ENCODE data around the gene OR8B4. TPM values are rescaled to one million over a fixed set of nuclear protein-coding genes. Genes with fewer than 3 reads are reported as not detected.
"Not testable (repeated sequence)": the region's sequence is repeated elsewhere in the genome, so short reads cannot be mapped to it uniquely, and the experiment has no call there.

The OR8B4 gene
- total and polyA plus RNA-seq, 9 donors: not detected

DNA sequence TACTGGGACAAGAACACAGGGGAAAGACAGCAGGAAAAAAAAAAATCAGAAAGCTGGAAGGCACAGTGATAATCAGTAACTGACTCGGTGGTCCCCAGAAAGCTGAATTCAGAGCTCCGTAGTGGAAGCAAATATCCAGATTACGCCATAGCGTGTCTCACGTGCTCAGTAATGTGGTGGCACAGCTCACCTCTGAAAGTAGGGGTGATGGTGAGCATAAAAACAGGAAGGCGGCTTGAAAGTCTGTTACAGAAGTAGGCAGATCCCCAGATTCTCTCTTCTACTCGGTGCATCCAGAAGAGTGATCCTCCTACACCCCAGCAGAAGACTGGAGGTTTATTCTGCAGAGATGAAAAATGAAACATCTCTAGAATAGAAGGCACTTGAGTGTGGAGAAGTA, 14.8 kb downstream of the OR8B4 start:
- 72 to 83% (median 77%) methylated on average over 7 of the region's 7 CpGs for WGBS, 3 donors
- intact Hi-C loops (cut with DNase I): no loop called here
- H3K9me3 ChIP-seq: no peaks in the 10 kb centered on the region
- no peak overlapping the region for H3K27ac ChIP-seq
- TF ChIP-seq EP300 (IDR thresholded peaks at IDR 0.05) (no peak), POLR2A (IDR thresholded peaks at IDR 0.05) (no peak)
- TF ChIP-seq, protein P1, sequence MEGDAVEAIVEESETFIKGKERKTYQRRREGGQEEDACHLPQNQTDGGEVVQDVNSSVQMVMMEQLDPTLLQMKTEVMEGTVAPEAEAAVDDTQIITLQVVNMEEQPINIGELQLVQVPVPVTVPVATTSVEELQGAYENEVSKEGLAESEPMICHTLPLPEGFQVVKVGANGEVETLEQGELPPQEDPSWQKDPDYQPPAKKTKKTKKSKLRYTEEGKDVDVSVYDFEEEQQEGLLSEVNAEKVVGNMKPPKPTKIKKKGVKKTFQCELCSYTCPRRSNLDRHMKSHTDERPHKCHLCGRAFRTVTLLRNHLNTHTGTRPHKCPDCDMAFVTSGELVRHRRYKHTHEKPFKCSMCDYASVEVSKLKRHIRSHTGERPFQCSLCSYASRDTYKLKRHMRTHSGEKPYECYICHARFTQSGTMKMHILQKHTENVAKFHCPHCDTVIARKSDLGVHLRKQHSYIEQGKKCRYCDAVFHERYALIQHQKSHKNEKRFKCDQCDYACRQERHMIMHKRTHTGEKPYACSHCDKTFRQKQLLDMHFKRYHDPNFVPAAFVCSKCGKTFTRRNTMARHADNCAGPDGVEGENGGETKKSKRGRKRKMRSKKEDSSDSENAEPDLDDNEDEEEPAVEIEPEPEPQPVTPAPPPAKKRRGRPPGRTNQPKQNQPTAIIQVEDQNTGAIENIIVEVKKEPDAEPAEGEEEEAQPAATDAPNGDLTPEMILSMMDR (IDR thresholded peaks at IDR 0.05): no peak
- H3K27me3 ChIP-seq: no peaks in the 10 kb centered on the region
- H3K4me3 ChIP-seq: no peak overlapping the region
- no peaks in the 10 kb centered on the region for H3K4me1 ChIP-seq (ENCODE audit: insufficient read depth)
- no peak for DNase-seq
- no peaks in the 10 kb centered on the region for H3K36me3 ChIP-seq

DNA sequence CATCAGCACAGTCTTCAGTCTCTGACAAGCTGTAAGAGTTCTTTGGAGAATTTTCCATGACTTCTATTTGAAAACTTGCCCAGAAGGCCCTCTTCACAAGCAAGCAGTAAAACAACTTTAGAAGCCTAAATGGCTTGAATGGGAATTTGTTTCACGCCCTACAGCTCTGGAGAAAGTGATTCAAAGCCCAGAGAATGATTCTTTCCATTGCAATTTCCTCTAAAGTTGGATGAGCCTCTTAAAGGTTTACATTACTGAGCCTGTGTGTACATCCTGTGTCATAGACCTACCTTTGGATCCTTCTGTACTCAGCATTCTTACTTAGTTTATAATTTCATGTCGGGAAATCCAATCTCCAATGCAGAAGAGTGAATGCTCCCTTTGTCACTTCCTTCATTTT, 19.1 kb downstream of the OR8B4 start:
- no peak for DNase-seq
- Histone ChIP-seq H3K27ac (no peak overlapping the region), H3K4me1 (ENCODE audit: insufficient read depth) (no peaks in the 10 kb centered on the region), H3K9me3 (no peaks in the 10 kb centered on the region), H3K4me3 (no peak overlapping the region), H3K27me3 (no peaks in the 10 kb centered on the region), H3K36me3 (no peaks in the 10 kb centered on the region)
- 56 to 73% (median 72%) methylated on average over 2 of the region's 2 CpGs for WGBS, 3 donors
- intact Hi-C loops (cut with DNase I): no loop called here
- no peak for TF ChIP-seq POLR2A (IDR thresholded peaks at IDR 0.05)
- no peak for TF ChIP-seq EP300 (IDR thresholded peaks at IDR 0.05)
- TF ChIP-seq, protein P1 (IDR thresholded peaks at IDR 0.05): no peak

DNA sequence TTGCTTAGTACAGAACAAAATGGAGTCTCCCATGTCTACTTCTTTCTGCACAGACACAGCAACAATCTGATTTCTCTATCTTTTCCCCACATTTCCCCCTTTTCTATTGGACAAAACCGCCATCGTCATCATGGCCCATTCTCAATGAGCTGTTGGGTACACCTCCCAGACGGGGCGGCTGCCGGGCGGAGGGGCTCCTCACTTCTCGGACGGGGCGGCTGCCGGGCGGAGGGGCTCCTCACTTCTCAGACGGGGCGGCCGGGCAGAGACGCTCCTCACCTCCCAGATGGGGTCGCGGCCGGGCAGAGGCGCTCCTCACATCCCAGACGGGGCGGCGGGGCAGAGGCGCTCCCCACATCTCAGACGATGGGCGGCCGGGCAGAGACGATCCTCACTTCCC, 21.5 kb downstream of the OR8B4 start:
- H3K27me3 ChIP-seq; intact Hi-C loops (cut with DNase I); H3K36me3 ChIP-seq; H3K4me3 ChIP-seq; DNase-seq; H3K9me3 ChIP-seq; H3K4me1 ChIP-seq (ENCODE audit: insufficient read depth); H3K27ac ChIP-seq: not testable (repeated sequence)
- WGBS, 3 donors: 88 to 94% (median 90%) methylated on average over 22 to 27 of the region's 27 CpGs

DNA sequence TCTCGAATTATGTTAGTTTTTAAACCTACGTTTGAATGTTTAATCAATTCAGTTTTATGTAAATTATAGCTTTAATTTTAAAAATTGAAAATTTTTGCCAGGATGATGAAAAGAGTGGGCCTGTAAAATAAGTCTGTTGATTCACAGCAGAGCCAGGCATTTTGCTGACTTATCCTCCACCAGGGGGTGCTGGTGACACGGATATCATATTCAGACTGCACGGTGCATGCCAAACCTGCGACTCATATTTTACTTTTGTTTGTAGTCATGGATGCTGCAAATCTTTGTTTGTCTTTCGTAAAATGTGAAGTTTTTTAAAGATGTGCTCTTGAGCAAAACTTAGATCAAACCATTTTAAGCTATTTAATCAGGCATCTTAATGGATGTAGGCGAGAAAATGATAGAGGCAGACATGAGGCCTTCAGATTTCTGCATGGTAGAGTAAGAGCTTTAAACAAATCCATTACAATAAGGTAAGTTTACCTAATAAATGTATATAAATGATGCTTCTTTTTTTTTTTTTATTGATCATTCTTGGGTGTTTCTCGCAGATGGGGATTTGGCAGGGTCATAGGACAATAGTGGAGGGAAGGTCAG, 22.2 kb downstream of the OR8B4 start:
- intact Hi-C loops (cut with DNase I): no loop called here
- 47 to 53% (median 52%) methylated on average over 8 of the region's 8 CpGs for WGBS, 3 donors
- Histone ChIP-seq H3K36me3 (no peaks in the 10 kb centered on the region), H3K27me3 (no peaks in the 10 kb centered on the region), H3K4me1 (ENCODE audit: insufficient read depth) (no peaks in the 10 kb centered on the region), H3K27ac (no peak overlapping the region), H3K9me3 (no peaks in the 10 kb centered on the region), H3K4me3 (no peak overlapping the region)
- no peak for TF ChIP-seq POLR2A (IDR thresholded peaks at IDR 0.05)
- no peak for TF ChIP-seq EP300 (IDR thresholded peaks at IDR 0.05)
- TF ChIP-seq, protein P1 (IDR thresholded peaks at IDR 0.05): no peak
- DNase-seq: no peak

DNA sequence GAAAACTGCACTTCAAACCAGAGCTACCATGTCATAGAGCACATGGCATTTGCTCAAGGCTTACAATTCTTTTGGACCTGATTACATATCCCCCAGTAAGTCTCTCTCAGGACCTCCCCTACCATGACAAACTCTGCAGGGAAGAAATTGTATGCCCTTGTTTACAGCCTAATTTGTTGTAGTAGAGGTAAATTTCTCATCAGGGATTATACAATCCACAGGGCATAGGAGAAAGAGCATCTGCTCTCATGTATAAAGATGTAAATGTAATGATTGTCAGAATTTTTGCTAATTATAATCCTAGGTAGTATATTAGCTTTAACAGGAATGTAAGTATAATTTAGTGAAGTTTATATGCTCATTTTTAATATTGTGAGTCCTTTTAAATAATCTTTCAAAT, 25.7 kb downstream of the OR8B4 start, which contains the start of gene OR8B3:
TSS of gene OR8B3 (minus strand) at position 101 of the 400 bp plus-strand sequence. CDS start 1,673 bp downstream, outside the sequence.
- no peaks in the 10 kb centered on the region for H3K27me3 ChIP-seq
- H3K4me3 ChIP-seq: no peak within 1 kb of the TSS
- no peaks in the 10 kb centered on the region for H3K36me3 ChIP-seq
- DNase-seq: no peak
- H3K4me1 ChIP-seq (ENCODE audit: insufficient read depth): no peaks in the 10 kb centered on the region
- intact Hi-C loops (cut with DNase I): no loop called here
- no peak for TF ChIP-seq EP300 (IDR thresholded peaks at IDR 0.05)
- TF ChIP-seq, protein P1 (IDR thresholded peaks at IDR 0.05): no peak
- TF ChIP-seq POLR2A (IDR thresholded peaks at IDR 0.05): no peak
- no peak within 1 kb of the TSS for H3K27ac ChIP-seq
- H3K9me3 ChIP-seq: no peaks in the 10 kb centered on the region

DNA sequence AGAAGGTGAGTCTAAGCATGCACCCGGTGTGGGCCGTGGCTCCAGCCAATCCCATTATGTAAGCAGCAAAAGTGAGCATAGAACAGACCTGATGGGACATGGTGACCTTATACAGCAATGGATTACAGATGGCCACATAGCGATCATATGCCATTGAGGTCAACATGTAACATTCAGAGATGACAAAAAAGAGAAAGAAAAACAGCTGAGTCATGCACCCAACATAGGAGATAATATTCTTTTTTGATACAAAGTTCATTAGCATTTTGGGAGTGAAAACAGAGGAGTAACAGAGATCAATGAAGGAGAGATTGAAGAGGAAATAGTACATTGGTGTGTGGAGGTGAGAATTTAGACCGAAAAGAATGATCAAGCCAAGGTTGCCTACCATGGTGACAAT, 27.8 kb downstream of the OR8B4 start:
- H3K27ac ChIP-seq; intact Hi-C loops (cut with DNase I); H3K4me3 ChIP-seq; H3K27me3 ChIP-seq; H3K4me1 ChIP-seq (ENCODE audit: insufficient read depth); H3K36me3 ChIP-seq; H3K9me3 ChIP-seq; DNase-seq: not testable (repeated sequence)
- WGBS, 3 donors: 74 to 83% (median 77%) methylated on average over 2 to 4 of the region's 4 CpGs

Measured in ovary (tissue), 9 donors.